HUDEP-2 (cell line): ENCODE results near the gene RTEL1.
"Not testable (repeated sequence)": the region's sequence is repeated elsewhere in the genome, so short reads cannot be mapped to it uniquely, and the experiment has no call there.

Source experiments
- DNase-seq, 76 experiments: peaks; one replicate each; lab custom pipeline; 2025; ENCODE audit not compliant: unreplicated experiment in 76 of 76; lab: John Stamatoyannopoulos, UW

RTEL1 gene

GRCh38 chr20:63648895-63649589 lies 9.1 kb upstream of the RTEL1 start:
- DNase-seq = no peak

- not testable (repeated sequence) for DNase-seq
Observed at GRCh38 chr20:63650486-63650885, 7.6 kb upstream of the RTEL1 start.

GRCh38 chr20:63651942-63652191 lies 6.2 kb upstream of the RTEL1 start:
- no peak for DNase-seq

GRCh38 chr20:63652192-63652980 lies 5.7 kb upstream of the RTEL1 start:
- peak in 1 of 76 experiments; percentile 12 for DNase-seq

GRCh38 chr20:63653041-63653973 lies 4.8 kb upstream of the RTEL1 start, which contains the start of gene STMN3:
TSS of gene STMN3 (minus strand) at chr20:63653424. CDS start at chr20:63653345, 79 bp downstream.
- peak in 68 of 76 experiments; percentile 14 to 88 (median 68) for DNase-seq

- no peak for DNase-seq
Observed at GRCh38 chr20:63653974-63654668, 4.0 kb upstream of the RTEL1 start.

- DNase-seq = no peak
Observed at GRCh38 chr20:63655249-63655648, 2.9 kb upstream of the RTEL1 start.

GRCh38 chr20:63656451-63656850 lies 1.7 kb upstream of the RTEL1 start:
- DNase-seq = no peak

- peak in 10 of 76 experiments; percentile 2 to 31 (median 20) for DNase-seq
Observed at GRCh38 chr20:63657260-63657936, 714 bp upstream of the RTEL1 start.

GRCh38 chr20:63658749-63659187 lies 656 bp downstream of the RTEL1 start:
- peak in 7 of 76 experiments; percentile 15 to 45 (median 24) for DNase-seq

- DNase-seq = no peak
Observed at GRCh38 chr20:63659370-63659769, 1.3 kb downstream of the RTEL1 start.

- DNase-seq = not testable (repeated sequence)
Observed at GRCh38 chr20:63660174-63660573, 2.1 kb downstream of the RTEL1 start.

- DNase-seq = no peak
Observed at GRCh38 chr20:63660622-63661021, 2.5 kb downstream of the RTEL1 start.

GRCh38 chr20:63661108-63661507 lies 3.0 kb downstream of the RTEL1 start:
- no peak for DNase-seq

GRCh38 chr20:63661959-63662812 lies 4.1 kb downstream of the RTEL1 start:
- no peak for DNase-seq

GRCh38 chr20:63662813-63663189 lies 4.7 kb downstream of the RTEL1 start:
- no peak for DNase-seq

- no peak for DNase-seq
Observed at GRCh38 chr20:63663332-63664066, 5.4 kb downstream of the RTEL1 start.

GRCh38 chr20:63664143-63664851 lies 6.2 kb downstream of the RTEL1 start:
- no peak for DNase-seq
